Stimulated activated CD4-positive, alpha-beta T cell treated with anti-CD3 and anti-CD28 coated beads, Interleukin-15, amount 100 ng/mL, for 24 hours (primary cell): Measurements from ENCODE around the gene AMZ1.

Experiments
- DNase-seq: peaks from one replicate; pipeline ENCODE4 v3.0.0-alpha.2; 2020

AMZ1 gene

GRCh38 chr7:2651847-2652735 is 35.9 kb upstream of the AMZ1 start:
- no peak for DNase-seq

DNA sequence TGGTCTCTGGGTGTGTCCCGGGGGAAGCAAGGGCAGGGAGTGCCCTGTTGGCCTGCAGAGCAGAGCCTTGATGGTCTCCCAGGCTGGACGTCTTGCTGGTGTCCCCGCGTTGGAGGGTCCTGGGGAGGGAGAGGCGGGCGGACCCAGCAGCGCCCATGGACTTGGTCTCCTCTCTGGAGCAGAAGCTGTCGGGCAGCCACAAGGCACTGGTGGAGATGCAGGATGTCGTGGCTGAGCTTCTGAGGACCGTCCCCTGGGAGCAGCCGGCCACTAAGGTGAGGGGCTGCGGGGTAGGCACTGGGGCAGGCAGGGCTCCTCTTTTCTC is 35.3 kb upstream of the AMZ1 start:
- no peak for DNase-seq

GRCh38 chr7:2654059-2654458 is 33.9 kb upstream of the AMZ1 start:
- no peak for DNase-seq

GRCh38 chr7:2655870-2656614 is 32.0 kb upstream of the AMZ1 start:
- no peak for DNase-seq

DNA sequence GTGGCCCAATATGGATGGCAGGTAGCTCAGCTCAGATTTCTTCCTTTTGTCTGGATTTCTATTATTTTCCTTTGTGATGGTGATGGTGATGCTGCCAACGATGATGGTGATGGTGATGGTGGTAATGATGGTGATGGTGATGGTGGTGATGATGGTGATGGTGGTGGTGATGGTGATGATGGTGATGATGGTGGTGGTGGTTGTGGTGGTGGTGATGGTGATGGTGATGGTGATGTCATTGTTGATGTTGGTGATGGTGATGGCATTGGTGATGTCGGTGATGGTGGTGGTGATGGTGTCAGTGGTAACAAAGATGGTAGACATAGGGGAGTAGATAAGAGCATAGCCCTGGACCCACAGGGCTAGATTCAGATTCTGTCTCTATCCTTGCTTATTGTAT is 30.8 kb upstream of the AMZ1 start:
- DNase-seq = no peak

DNA sequence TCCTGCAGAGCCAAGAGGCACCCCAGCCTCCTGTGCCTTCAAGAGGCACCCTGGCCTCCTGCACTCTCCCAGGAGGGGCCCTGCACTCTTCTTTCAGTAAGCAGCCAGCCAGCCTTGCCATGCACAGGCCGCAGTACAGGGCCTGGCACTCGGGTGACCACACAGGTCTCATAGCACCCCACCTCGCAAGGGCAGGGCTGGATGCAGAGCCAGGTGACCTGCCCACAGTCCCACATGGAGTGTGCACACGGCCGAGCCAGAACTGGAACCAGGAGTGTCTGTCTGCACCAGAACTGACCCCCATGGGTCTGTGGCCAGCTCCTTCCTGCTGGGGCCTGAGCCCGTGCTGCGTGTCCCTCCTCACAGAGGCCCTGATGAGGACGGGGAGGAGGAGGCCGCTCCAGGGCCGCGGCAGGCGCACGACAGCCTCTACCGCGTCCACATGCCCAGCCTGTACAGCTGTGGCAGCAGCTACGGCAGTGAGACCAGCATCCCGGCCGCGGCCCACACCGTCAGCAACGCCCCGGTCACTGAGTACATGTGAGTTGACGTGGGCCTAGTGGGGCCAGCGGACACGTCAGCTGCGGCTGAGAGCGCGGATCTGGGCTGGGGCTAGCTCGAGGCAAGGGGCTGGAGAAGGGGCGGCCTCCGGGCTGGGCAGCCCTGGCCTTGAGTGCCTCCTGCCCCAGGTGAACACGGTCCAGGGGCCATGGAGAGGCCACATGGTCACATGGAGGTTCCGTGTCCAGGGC is 29.9 kb upstream of the AMZ1 start:
- DNase-seq = no peak

GRCh38 chr7:2658941-2659340 is 29.1 kb upstream of the AMZ1 start:
- no peak for DNase-seq

DNA sequence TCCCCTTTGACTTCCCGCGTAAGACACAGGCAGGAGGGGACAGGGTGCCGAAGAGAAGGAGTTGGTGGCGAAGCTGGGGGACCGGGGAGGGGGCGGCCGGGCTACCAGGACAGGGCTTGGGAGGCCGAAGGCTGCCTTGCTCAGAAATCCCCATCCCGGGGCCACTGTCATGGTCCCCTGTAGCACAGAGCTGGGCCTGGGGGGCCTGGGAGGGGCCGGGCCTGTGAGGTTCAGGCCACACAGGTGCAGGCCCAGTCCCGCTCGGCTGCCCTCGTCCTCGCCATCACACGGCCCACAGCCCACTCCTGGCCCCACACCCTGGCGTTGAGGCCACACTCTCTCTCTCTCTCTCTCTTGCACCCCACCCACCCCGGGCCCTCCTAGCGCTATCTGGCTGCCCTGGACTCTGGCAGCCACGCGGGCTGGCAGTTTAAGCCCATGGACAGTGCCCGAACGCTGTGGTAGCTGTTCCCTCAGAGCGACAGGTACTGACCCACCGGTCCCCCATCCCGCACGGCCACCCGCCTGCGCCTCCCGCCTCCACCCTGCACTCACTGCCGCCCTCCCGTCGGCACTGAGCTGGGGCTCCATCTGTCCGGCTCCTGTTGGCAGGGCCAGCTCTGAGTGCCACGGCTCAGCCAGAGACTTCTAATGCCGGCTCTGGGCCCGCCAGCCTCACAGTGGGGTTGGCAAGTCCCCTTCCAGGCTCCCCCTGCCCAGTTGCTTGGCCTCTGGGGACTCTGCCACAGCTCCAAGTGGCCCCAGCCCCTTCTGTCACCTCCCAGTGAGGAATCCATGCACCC is 28.2 kb upstream of the AMZ1 start:
- no peak for DNase-seq

- no peak for DNase-seq
These were observed 27.5 kb upstream of the AMZ1 start for GRCh38 chr7:2660359-2661095.

DNA sequence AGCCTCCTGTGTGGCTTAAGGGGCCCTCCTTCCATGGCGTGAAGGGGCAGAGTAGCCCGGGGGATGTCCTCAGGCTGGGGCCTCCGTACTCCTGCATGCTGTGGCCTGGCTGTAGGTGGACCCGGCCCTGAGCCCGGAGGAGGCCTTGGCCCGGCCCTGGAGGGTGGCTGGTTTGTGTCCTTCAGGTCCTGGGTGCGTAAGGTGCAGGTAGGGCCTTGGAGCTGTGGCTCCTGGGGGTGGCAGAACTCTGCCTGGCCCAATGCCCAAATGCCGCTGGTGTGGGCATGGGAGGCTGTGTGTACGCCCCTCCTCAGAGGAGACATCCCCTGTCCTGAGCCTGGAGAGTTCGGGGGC is 26.9 kb upstream of the AMZ1 start:
- no peak for DNase-seq

DNA sequence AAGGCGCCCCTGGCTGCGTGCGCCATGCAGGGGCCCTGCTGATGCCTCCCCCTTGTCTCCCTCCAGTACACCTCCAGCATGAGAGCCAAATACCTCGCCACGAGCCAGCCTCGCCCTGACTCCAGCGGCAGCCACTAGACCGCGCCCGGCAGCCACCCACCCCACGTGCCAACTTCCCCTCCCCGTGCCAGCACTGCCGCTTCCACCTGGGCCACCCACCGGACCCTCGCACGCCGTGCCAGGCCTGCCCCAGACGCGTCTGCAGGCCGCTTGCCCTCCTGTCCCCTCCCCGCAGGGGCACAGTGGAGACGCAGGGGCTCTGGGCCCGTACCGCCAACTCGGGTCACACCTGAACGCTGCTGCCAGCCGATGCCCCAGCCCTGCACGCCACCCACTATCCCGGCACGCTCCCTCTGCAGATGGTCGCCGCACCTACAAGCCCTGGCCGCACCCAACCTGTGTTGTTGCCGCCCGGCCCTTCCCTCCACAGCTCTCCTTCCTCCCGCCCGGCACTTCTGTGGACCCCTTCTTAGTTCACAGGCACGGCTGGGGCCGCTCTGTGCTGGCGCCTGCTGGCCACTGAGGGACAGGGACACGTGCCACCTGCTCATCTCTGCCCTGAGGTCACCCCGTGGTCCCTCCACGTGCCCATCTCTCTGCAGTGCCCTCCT is 26.3 kb upstream of the AMZ1 start:
- no peak for DNase-seq

- DNase-seq = no peak
These were observed 25.5 kb upstream of the AMZ1 start for GRCh38 chr7:2662273-2663120.

DNA sequence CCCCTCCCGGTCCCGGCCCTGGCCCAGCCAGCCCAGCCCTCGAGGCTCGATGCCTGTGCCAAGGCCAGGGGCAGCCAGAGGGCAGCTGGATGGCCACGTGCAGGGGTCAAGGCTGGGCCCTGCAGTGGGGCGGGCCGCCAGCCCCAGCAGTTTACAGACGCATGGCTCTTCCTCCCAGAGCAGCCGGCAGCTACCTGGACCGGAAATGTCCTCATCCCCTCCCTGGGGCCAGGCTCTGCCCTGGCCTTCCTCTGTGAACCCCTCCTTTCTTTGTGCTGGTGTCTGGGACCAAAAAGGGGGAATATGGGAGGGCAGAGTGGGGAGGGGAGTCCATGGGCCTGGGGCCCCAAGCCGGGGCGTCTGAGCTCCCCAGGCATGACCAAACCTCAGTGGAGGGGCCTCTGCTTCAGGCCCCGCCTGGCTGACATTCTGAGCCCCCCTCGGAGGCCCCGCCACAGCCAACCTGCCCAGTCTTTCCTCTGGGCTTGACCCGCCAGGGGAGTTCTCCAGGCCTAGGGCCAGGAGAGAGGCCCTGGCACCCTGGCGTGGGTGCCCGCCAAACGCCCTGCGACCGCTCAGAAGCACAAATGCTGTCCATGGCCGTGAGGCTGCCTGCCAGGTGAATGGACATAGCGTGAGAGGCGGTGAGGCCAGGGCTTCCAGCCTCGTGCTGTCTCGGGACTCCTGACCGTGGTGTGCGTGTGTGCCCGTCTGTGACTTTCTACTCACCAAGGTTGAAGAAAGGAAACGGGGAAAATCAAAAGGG is 24.7 kb upstream of the AMZ1 start:
- no peak for DNase-seq

GRCh38 chr7:2663960-2664359 is 24.0 kb upstream of the AMZ1 start:
- no peak for DNase-seq

GRCh38 chr7:2665359-2665791 is 22.6 kb upstream of the AMZ1 start:
- DNase-seq = no peak

DNA sequence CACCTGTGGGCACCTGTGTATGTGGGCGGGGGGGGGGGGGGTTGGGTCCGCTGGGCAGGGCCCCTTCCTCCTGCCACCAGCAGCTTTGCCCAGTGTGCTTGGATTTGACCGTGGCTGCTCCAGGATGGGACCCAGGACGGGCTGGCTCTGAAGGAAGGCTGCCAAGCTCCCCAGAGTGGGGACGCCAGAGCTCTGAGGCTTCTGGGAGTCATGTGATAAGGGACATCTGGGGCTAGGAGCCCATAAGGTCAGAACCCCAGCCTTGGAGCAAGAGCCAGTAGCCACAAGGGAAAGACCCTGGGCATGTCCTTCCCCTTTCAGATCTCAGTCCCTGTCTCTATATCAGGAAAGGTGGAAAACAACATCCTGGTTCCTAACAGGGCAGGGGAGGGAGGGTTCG is 21.8 kb upstream of the AMZ1 start:
- DNase-seq = no peak

DNA sequence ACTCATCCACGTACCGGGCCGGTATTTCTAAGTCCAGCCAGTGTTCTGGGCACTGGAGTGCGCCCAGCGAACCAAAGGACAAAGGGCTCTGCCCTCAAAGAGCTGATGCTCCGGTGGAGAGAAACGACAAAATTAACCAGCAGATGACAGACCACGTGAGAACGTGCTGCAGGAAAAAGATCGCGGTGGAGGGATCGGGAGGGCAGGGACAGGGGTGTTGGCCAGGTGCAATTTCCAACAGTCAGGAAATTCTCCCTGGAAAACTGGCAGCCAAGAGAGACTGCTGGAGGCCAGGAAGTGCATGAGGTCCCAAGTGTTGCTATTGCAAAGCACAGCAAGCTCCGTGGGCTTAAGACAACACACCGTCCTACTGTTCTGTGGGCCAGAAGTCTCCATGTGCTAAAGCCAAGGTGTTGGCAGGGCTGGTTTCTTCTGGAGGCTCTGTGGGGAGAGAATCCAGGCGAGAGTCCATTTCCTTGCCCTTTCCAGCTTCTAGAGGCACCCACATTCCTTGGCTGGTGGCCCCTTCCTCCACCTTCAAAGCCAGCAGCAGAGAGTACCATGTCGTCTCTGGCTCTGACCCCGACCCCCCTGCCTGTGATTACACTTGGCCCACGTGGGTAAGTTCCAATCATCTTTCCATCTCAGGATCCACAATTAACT is 21.3 kb upstream of the AMZ1 start:
- no peak for DNase-seq

GRCh38 chr7:2667843-2668242 is 20.2 kb upstream of the AMZ1 start:
- no peak for DNase-seq

- DNase-seq = no peak
These were observed 19.6 kb upstream of the AMZ1 start for GRCh38 chr7:2668401-2668800.
